Measurements from ENCODE around the gene PAPPA2.

GRCh38 chr1:176466514-176466913 is 3.5 kb downstream of the PAPPA2 start:
- TF ChIP-seq POLR2A (IDR thresholded peaks at IDR 0.05) (no peak), EP300 (IDR thresholded peaks at IDR 0.05; ENCODE audit: low read depth) (no peak)

Data from transverse colon (tissue), 1 donor.